HEK293 (cell line): ENCODE measurements around the gene KRT82.

Experiments
- CTCF ChIA-PET: fragments of 350-600 bp; formaldehyde crosslinking; extraction: SDS; loops from one replicate; lab custom pipeline; 2021; ENCODE audit warnings: antibody characterized with exemption; lab: Yijun Ruan, JAX
- POLR2A ChIA-PET: fragments of 300-600 bp; formaldehyde crosslinking; extraction: SDS; loops from one replicate; lab custom pipeline; 2020; ENCODE audit warnings: antibody characterized with exemption, inconsistent platforms; lab: Yijun Ruan, JAX
- H3K27ac ChIP-seq: fragments of 200-500 bp; sonication (Bioruptor generic); 2 replicates; pipeline ENCODE4 v1.5.1; 2014; ENCODE audit warnings: low read depth, low read length, control low read depth, inconsistent platforms; ENCODE audit errors: extremely low read depth
- H3K36me3 ChIP-seq, 2 experiments: fragments of 200-500 bp in 1 of 2; sonication (Bioruptor generic) in 1 of 2; 1 replicate in 1 of 2; 2 replicates in 1 of 2; pipeline ENCODE4 v1.5.1; 2014 to 2017; ENCODE audit warnings: inconsistent platforms in 2 of 2, low read length in 2 of 2; ENCODE audit not compliant: control insufficient read depth in 2 of 2, insufficient read depth in 1 of 2
- H3K4me1 ChIP-seq: fragments of 200-500 bp; sonication (Bioruptor generic); 2 replicates; pipeline ENCODE4 v1.5.1; 2014; ENCODE audit warnings: mild to moderate bottlenecking, low read length, inconsistent platforms; ENCODE audit not compliant: control insufficient read depth, insufficient read depth
- H3K4me3 ChIP-seq: 2 replicates; pipeline ENCODE4 v1.5.1; 2011; ENCODE audit warnings: low read depth, mild to moderate bottlenecking, control low read depth, low read length, moderate library complexity
- H3K9me3 ChIP-seq: fragments of 200-500 bp; sonication (Bioruptor generic); 2 replicates; pipeline ENCODE4 v1.5.1; 2014; ENCODE audit warnings: low read depth, low read length, inconsistent platforms; ENCODE audit not compliant: control insufficient read depth, insufficient read depth
- BCL6B ChIP-seq: fragments of 450-650 bp; formaldehyde crosslinking; IDR thresholded peaks from 2 replicates; pipeline ENCODE4 v1.5.1; 2017; ENCODE audit warnings: missing biosample characterization, missing genetic modification characterization
- EGR2 ChIP-seq: fragments of 450-650 bp; formaldehyde crosslinking; IDR thresholded peaks from 2 replicates; pipeline ENCODE4 v1.5.1; 2016; ENCODE audit warnings: low read depth, missing biosample characterization, missing genetic modification characterization
- GLI2 ChIP-seq: fragments of 450-650 bp; formaldehyde crosslinking; IDR thresholded peaks from 2 replicates; pipeline ENCODE4; 2017; ENCODE audit warnings: missing biosample characterization, missing genetic modification characterization, low read depth, borderline replicate concordance
- GLI4 ChIP-seq: fragments of 450-650 bp; formaldehyde crosslinking; IDR thresholded peaks from 2 replicates; pipeline ENCODE4 v1.5.1; 2016; ENCODE audit warnings: missing biosample characterization, missing genetic modification characterization
- OSR2 ChIP-seq: fragments of 450-650 bp; formaldehyde crosslinking; IDR thresholded peaks from 2 replicates; pipeline ENCODE4 v1.5.1; 2016; ENCODE audit warnings: missing biosample characterization, missing genetic modification characterization
- PRDM6 ChIP-seq: fragments of 450-650 bp; formaldehyde crosslinking; IDR thresholded peaks from 2 replicates; pipeline ENCODE4 v1.5.1; 2017; ENCODE audit warnings: missing biosample characterization, missing genetic modification characterization
- SCRT2 ChIP-seq: fragments of 450-650 bp; formaldehyde crosslinking; IDR thresholded peaks from 2 replicates; pipeline ENCODE4 v1.5.1; 2016; ENCODE audit warnings: missing biosample characterization, missing genetic modification characterization
- ZFP41 ChIP-seq: fragments of 450-650 bp; formaldehyde crosslinking; IDR thresholded peaks from 2 replicates; pipeline ENCODE4 v1.5.1; 2016; ENCODE audit warnings: missing biosample characterization, missing genetic modification characterization, borderline replicate concordance
- ZNF184 ChIP-seq: fragments of 450-650 bp; IDR thresholded peaks from 2 replicates; pipeline ENCODE4 v1.5.1; 2018; ENCODE audit warnings: missing biosample characterization, mild to moderate bottlenecking, missing genetic modification characterization
- ZNF202 ChIP-seq: fragments of 450-650 bp; formaldehyde crosslinking; IDR thresholded peaks from 2 replicates; pipeline ENCODE4 v1.5.1; 2016; ENCODE audit warnings: missing biosample characterization, missing genetic modification characterization, borderline replicate concordance
- ZNF214 ChIP-seq: fragments of 450-650 bp; formaldehyde crosslinking; IDR thresholded peaks from 2 replicates; pipeline ENCODE4 v1.5.1; 2017; ENCODE audit warnings: missing biosample characterization, mild to moderate bottlenecking, missing genetic modification characterization, borderline replicate concordance
- ZNF223 ChIP-seq: fragments of 450-650 bp; formaldehyde crosslinking; IDR thresholded peaks from 2 replicates; pipeline ENCODE4 v1.5.1; 2016; ENCODE audit warnings: missing biosample characterization, missing genetic modification characterization
- ZNF23 ChIP-seq: fragments of 450-650 bp; formaldehyde crosslinking; IDR thresholded peaks from 2 replicates; pipeline ENCODE4 v1.5.1; 2016; ENCODE audit warnings: missing biosample characterization, missing genetic modification characterization, borderline replicate concordance
- ZNF394 ChIP-seq: fragments of 450-650 bp; formaldehyde crosslinking; IDR thresholded peaks from 2 replicates; pipeline ENCODE4 v1.5.1; 2016; ENCODE audit warnings: missing biosample characterization, missing genetic modification characterization, mild to moderate bottlenecking, moderate library complexity, borderline replicate concordance
- ZNF433 ChIP-seq: fragments of 450-650 bp; formaldehyde crosslinking; IDR thresholded peaks from 2 replicates; pipeline ENCODE4 v1.5.1; 2016; ENCODE audit warnings: missing biosample characterization, missing genetic modification characterization, low read depth
- ZNF488 ChIP-seq: fragments of 450-650 bp; formaldehyde crosslinking; IDR thresholded peaks from 2 replicates; pipeline ENCODE4 v1.5.1; 2016; ENCODE audit warnings: missing biosample characterization, missing genetic modification characterization
- ZNF501 ChIP-seq: fragments of 450-650 bp; formaldehyde crosslinking; IDR thresholded peaks from 2 replicates; pipeline ENCODE4 v1.5.1; 2016; ENCODE audit warnings: missing biosample characterization, missing genetic modification characterization
- ZNF510 ChIP-seq: fragments of 450-650 bp; formaldehyde crosslinking; IDR thresholded peaks from 2 replicates; pipeline ENCODE4 v1.5.1; 2018; ENCODE audit warnings: mild to moderate bottlenecking, missing genetic modification characterization, missing biosample characterization; ENCODE audit not compliant: insufficient replicate concordance
- ZNF514 ChIP-seq: fragments of 450-650 bp; formaldehyde crosslinking; IDR thresholded peaks from 2 replicates; pipeline ENCODE4 v1.5.1; 2016; ENCODE audit warnings: missing biosample characterization, missing genetic modification characterization
- ZNF530 ChIP-seq: fragments of 450-650 bp; formaldehyde crosslinking; IDR thresholded peaks from 2 replicates; pipeline ENCODE4 v1.5.1; 2016; ENCODE audit warnings: low read depth, missing biosample characterization, missing genetic modification characterization
- ZNF555 ChIP-seq: fragments of 450-650 bp; formaldehyde crosslinking; conservative IDR thresholded peaks from 2 replicates; pipeline ENCODE4 v1.5.1; 2017; ENCODE audit warnings: missing biosample characterization, mild to moderate bottlenecking, missing genetic modification characterization, inconsistent platforms
- ZNF558 ChIP-seq: fragments of 450-650 bp; formaldehyde crosslinking; IDR thresholded peaks from 2 replicates; pipeline ENCODE4 v1.5.1; 2016; ENCODE audit warnings: missing biosample characterization, missing genetic modification characterization
- ZNF596 ChIP-seq: fragments of 450-650 bp; IDR thresholded peaks from 2 replicates; pipeline ENCODE4 v1.5.0; 2018; ENCODE audit warnings: missing biosample characterization, mild to moderate bottlenecking, missing genetic modification characterization, moderate library complexity
- ZNF654 ChIP-seq: fragments of 450-650 bp; formaldehyde crosslinking; IDR thresholded peaks from 2 replicates; pipeline ENCODE4 v1.5.1; 2016; ENCODE audit warnings: low read depth, missing biosample characterization, missing genetic modification characterization
- ZNF677 ChIP-seq: fragments of 450-650 bp; IDR thresholded peaks from 2 replicates; pipeline ENCODE4 v1.5.0; 2018; ENCODE audit warnings: missing biosample characterization, mild to moderate bottlenecking, missing genetic modification characterization, moderate library complexity
- ZNF768 ChIP-seq: fragments of 450-650 bp; formaldehyde crosslinking; IDR thresholded peaks from 2 replicates; pipeline ENCODE4 v1.5.1; 2018; ENCODE audit warnings: missing biosample characterization, mild to moderate bottlenecking, missing genetic modification characterization

KRT82 gene

GRCh38 chr12:52428121-52428520, 22.0 kb upstream of the KRT82 start (continued):
- TF ChIP-seq ZNF214 (tag by site-specific recombination) (no peak), GLI2 (tag by site-specific recombination) (no peak)

- CTCF ChIA-PET = interaction anchor here (0.8 to 1.7 kb wide), 5 partner anchors 11 to 80 kb away, joined by 3 to 6 read pairs (median 3); no protein-coding TSS in a partner anchor
- H3K4me3 ChIP-seq = no peak overlapping the region
- no peaks in the 10 kb centered on the region for H3K9me3 ChIP-seq
- no peaks in the 10 kb centered on the region for H3K4me1 ChIP-seq
- H3K36me3 ChIP-seq = no peaks in the 10 kb centered on the region
- POLR2A ChIA-PET = interaction anchor here (0.6 kb wide), 1 partner anchor 185 kb away, joined by 3 read pairs; no protein-coding TSS in a partner anchor
- TF ChIP-seq ZNF654 (tag by site-specific recombination) (no peak), ZNF433 (no peak), ZNF202 (tag by site-specific recombination) (no peak), ZNF514 (no peak), ZNF530 (no peak), ZNF23 (tag by site-specific recombination) (no peak), ZFP41 (tag by site-specific recombination) (no peak), ZNF501 (tag by site-specific recombination) (no peak), ZNF768 (no peak)
- no peak overlapping the region for H3K27ac ChIP-seq
Observed at GRCh38 chr12:52427083-52427482, 20.9 kb upstream of the KRT82 start.

GRCh38 chr12:52426034-52426433, 19.9 kb upstream of the KRT82 start:
- H3K36me3 ChIP-seq = no peaks in the 10 kb centered on the region
- POLR2A ChIA-PET = no interaction called here
- no peaks in the 10 kb centered on the region for H3K4me1 ChIP-seq
- no peak overlapping the region for H3K4me3 ChIP-seq
- no peak overlapping the region for H3K27ac ChIP-seq
- CTCF ChIA-PET = interaction anchor here (0.9 to 1.5 kb wide), 2 partner anchors 12 to 54 kb away, joined by 3 read pairs; no protein-coding TSS in a partner anchor
- TF ChIP-seq BCL6B (tag by site-specific recombination) (no peak), ZNF558 (tag by site-specific recombination) (no peak), SCRT2 (tag by site-specific recombination) (no peak), GLI4 (tag by site-specific recombination) (no peak), ZNF510 (tag by site-specific recombination) (no peak), PRDM6 (tag by site-specific recombination) (no peak), ZNF394 (tag by site-specific recombination) (no peak), ZNF488 (no peak), EGR2 (tag by site-specific recombination) (no peak), ZNF184 (tag by site-specific recombination) (no peak), ZNF202 (tag by site-specific recombination) (no peak), OSR2 (no peak), ZNF555 (tag by site-specific recombination) (no peak), ZNF677 (no peak), ZNF596 (tag by site-specific recombination) (no peak), ZNF223 (no peak)
- TF ChIP-seq, all 188 proteins: peak for 0
- H3K9me3 ChIP-seq = no peaks in the 10 kb centered on the region
